ENCODE results near the gene PIP5K1C.

DNA sequence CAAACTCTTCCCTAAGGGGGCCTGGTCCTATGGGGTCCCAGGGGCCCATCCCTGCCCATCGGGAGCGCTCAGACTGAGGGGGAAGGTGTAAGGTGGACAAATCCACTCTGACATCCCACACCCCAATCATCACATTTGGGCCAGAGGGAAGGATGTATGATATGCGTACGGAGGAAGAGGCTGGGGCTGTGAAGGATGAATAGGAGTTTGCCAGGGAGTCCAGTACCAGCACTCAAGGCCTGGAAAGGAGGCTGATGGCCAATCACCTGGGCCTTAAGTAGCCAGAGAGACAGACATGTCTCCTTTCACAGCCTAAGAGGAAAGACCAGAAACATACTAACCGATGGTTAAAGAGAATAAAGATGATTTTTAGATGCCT, 22.8 kb upstream of the PIP5K1C start:
- TF ChIP-seq, protein P1, sequence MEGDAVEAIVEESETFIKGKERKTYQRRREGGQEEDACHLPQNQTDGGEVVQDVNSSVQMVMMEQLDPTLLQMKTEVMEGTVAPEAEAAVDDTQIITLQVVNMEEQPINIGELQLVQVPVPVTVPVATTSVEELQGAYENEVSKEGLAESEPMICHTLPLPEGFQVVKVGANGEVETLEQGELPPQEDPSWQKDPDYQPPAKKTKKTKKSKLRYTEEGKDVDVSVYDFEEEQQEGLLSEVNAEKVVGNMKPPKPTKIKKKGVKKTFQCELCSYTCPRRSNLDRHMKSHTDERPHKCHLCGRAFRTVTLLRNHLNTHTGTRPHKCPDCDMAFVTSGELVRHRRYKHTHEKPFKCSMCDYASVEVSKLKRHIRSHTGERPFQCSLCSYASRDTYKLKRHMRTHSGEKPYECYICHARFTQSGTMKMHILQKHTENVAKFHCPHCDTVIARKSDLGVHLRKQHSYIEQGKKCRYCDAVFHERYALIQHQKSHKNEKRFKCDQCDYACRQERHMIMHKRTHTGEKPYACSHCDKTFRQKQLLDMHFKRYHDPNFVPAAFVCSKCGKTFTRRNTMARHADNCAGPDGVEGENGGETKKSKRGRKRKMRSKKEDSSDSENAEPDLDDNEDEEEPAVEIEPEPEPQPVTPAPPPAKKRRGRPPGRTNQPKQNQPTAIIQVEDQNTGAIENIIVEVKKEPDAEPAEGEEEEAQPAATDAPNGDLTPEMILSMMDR (IDR thresholded peaks at IDR 0.05): no peak
- no peak for TF ChIP-seq EZH2 (IDR thresholded peaks at IDR 0.05)
- no peak for TF ChIP-seq EZH2phosphoT487 (IDR thresholded peaks at IDR 0.05)
